Right lobe of liver (tissue), 6 donors: ENCODE data around the gene PRDM8. TPM values are rescaled to one million over a fixed set of nuclear protein-coding genes. Genes with fewer than 3 reads are reported as not detected.

Experiments
- ATAC-seq, 4 donors: fragments of 200-7000 bp; cut with Tn5 transposase; one replicate each; pipeline ENCODE4 v1.9.1; 2020; ENCODE audit warnings: mild to moderate bottlenecking in 4 of 4, moderate library complexity in 4 of 4
- DNase-seq, 3 donors: peaks; one replicate each; pipeline ENCODE4 v3.0.0-alpha.2; 2020
- H3K27ac ChIP-seq, 3 donors: fragments of 200-600 bp; one replicate each; pipeline ENCODE4 v1.8.0; 2022
- H3K27me3 ChIP-seq, 2 donors: fragments of 200-600 bp; one replicate each; pipeline ENCODE4 v1.8.0; 2022
- H3K36me3 ChIP-seq, 4 donors: fragments of 200-600 bp; sonication (generic) in 1 of 4; one replicate each; pipeline versions ENCODE4 v1.5.1 to v1.8.0; 2017 to 2022; ENCODE audit warnings: control low read depth in 1 of 4
- H3K4me1 ChIP-seq, 4 donors: fragments of 200-600 bp; sonication (generic) in 1 of 4; one replicate each; pipeline versions ENCODE4 v1.5.1 to v1.8.0; 2017 to 2022; ENCODE audit warnings: control low read depth in 1 of 4
- H3K4me3 ChIP-seq, 3 donors: fragments of 200-600 bp; one replicate each; pipeline ENCODE4 v1.8.0; 2022
- H3K9me3 ChIP-seq, 4 donors: fragments of 200-600 bp; sonication (generic) in 1 of 4; one replicate each; pipeline versions ENCODE4 v1.5.1 to v1.8.0; 2017 to 2022; ENCODE audit warnings: control low read depth in 1 of 4
- POLR2A ChIP-seq: fragments of 450-650 bp; IDR thresholded peaks from one replicate; pipeline ENCODE4 v1.6.1; 2017; ENCODE audit warnings: antibody characterized with exemption, mild to moderate bottlenecking
- WGBS: methylation state at CpG from one replicate; pipeline ENCODE4 v1.1.6; 2018; ENCODE audit warnings: low coverage, low lambda C conversion rate; ENCODE audit not compliant: insufficient coverage; ENCODE audit errors: missing lambda C conversion rate; 5-methylcytosine and 5-hydroxymethylcytosine counted together
- intact Hi-C, 2 donors: fragments of 100-400 bp; cut with DNase I; formaldehyde crosslinking; loops; one replicate each; pipeline versions ENCODE4 v1.11.2 to v1.14.1; 2022
- total RNA-seq, 6 experiments: library from RNA; depleted of rRNA in 2 of 6; stranded (reverse); fragments of >200 nt in 2 of 6; fragmentation: NEBNext Ultra II Directional in 3 of 6; extraction: Animal tissue kit (Norgen Biotek cat#: 25700) in 3 of 6; gene quantifications; one replicate each; pipeline versions ENCODE4 v1.1.0 to v1.2.4, GENCODE V29; 2016 to 2023
- TF ChIP-seq, protein P1 (sequence below), 4 donors: fragments of 200-600 bp in 3 of 4; fragments of 450-650 bp in 1 of 4; IDR thresholded peaks; one replicate each; pipeline versions ENCODE4 v1.5.1 to v1.8.0; 2016 to 2022; ENCODE audit warnings: antibody characterized with exemption in 4 of 4, mild to moderate bottlenecking in 2 of 4
- donor health status: DM: no; HTN: yes; CAD: no.
- donor health status: DM: no; HTN: no; CAD: no.
- donor health status: DM: no; HTN: no; CAD: no.
- donor health status: DM: no; HTN: yes; CAD: no.
- donor health status: DM: no; HTN: yes; CAD: no.

Gene PRDM8
- total RNA-seq, 6 experiments from 2014 or later, result 0.07 to 0.37 (median 0.12) TPM; not detected in 1

DNA sequence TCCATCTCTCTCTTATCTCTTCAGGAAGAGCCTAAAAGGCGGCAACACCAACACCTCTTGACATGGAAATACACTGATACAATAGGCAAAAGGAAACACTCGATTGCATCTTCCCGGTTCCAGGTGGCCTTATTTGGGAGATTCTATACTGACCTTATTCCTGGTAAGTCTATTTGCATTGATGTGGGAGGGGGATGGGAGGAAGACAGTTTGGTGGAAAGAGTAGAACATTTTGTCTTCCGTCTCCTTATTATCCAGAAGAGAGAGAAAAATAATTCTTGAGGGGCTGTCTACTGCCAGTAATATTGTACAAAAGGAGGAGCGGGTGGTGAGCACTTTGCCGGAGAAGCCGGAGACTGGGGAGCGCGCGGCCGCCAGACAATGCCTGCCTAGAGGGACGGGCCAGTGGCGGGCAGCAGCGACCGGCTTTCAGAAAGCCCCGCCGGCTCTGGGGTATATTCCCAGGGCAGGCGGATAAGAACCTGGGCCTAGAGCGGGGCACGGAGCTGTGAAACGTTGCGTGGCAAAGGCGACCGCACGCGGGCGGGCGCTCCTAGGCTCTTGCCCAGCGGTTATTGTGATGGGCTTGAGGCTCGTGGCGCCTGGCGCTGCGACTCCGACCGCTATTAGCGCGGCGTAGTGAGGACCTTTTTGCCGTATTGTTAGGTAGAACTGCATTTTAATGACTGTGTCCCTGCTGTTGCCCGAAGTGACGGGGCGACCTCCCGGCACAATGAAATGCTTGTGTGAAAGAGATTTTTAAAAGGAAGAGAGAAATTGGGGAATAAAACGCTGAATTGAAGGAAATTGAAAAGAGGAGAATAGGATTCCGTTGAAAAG lies 518 bp downstream of the PRDM8 start:
- H3K27me3 ChIP-seq, result peaks cover 6 to 28% of the 10 kb centered on the region in 2 donors
- TF ChIP-seq, protein P1, sequence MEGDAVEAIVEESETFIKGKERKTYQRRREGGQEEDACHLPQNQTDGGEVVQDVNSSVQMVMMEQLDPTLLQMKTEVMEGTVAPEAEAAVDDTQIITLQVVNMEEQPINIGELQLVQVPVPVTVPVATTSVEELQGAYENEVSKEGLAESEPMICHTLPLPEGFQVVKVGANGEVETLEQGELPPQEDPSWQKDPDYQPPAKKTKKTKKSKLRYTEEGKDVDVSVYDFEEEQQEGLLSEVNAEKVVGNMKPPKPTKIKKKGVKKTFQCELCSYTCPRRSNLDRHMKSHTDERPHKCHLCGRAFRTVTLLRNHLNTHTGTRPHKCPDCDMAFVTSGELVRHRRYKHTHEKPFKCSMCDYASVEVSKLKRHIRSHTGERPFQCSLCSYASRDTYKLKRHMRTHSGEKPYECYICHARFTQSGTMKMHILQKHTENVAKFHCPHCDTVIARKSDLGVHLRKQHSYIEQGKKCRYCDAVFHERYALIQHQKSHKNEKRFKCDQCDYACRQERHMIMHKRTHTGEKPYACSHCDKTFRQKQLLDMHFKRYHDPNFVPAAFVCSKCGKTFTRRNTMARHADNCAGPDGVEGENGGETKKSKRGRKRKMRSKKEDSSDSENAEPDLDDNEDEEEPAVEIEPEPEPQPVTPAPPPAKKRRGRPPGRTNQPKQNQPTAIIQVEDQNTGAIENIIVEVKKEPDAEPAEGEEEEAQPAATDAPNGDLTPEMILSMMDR (IDR thresholded peaks at IDR 0.05), result no peak
- no peak for TF ChIP-seq POLR2A
- WGBS, result 8% methylated on average over 28 of the region's 45 CpGs
- H3K4me3 ChIP-seq, result no peak overlapping the region
- H3K4me1 ChIP-seq, result peaks cover 0 to 9% (median 0%) of the 10 kb centered on the region in 4 donors
- intact Hi-C loops, result no loop called here
- H3K27ac ChIP-seq, result no peak overlapping the region
- no peaks in the 10 kb centered on the region for H3K36me3 ChIP-seq
- ATAC-seq, result no peak
- H3K9me3 ChIP-seq, result no peaks in the 10 kb centered on the region
- peak in 1 of 3 donors; percentile 56 for DNase-seq

DNA sequence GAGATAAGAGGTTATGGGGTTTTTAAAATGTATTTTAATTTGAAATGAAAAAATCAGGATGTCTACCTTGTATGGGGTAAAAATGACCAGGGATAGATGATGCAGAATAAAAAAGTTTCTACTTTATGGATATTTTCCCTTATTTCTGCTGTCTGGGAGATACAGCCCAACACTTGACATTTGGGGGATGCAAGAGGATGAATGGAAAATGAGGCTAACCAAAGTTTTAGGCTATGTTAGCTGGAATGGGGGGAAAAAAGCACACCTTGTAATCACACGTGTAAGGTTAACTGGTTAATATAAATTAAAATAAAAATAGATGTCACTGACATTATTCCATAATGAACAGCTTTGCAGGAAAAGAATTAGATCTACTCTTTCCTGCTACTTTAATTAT lies 1.1 kb downstream of the PRDM8 start:
- intact Hi-C loops, result no loop called here
- Histone ChIP-seq H3K36me3 (no peaks in the 10 kb centered on the region), H3K27me3 (peaks cover 6 to 33% of the 10 kb centered on the region in 2 donors), H3K4me3 (no peak overlapping the region), H3K9me3 (no peaks in the 10 kb centered on the region), H3K4me1 (peaks cover 0 to 9% (median 0%) of the 10 kb centered on the region in 4 donors), H3K27ac (no peak overlapping the region)
- ATAC-seq, result no peak
- 19% methylated on average over 1 of the region's 1 CpG for WGBS
- DNase-seq, result no peak
- no peak for TF ChIP-seq POLR2A
- TF ChIP-seq, protein P1 (IDR thresholded peaks at IDR 0.05), result no peak

DNA sequence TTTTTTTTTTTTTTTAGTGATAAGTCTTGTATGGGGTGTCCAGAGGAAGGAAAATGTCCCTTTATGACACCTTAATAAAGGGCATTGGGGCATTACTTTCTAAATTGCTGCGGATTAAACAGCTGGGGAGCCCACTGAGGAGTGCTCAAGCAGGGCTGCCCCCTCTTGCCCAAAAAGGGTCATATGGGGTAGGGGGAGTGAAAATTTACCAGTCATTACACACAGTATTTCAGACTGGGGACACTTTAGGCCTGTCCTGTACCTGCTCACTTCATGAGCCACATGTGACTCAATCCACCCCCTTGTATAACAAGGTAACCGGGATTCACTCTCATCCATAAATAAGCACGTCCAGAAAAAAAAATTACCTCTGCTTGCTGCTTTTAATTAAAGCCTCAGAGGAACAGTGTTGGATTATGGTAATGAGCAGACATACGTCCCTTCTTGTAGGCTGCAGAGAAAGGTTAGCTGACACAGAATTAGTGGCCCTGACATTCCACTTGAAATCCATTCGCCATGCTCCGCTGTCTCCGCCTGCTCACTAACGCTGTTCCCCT lies 1.8 kb downstream of the PRDM8 start:
- ATAC-seq (no peak), DNase-seq (no peak)
- TF ChIP-seq POLR2A, result no peak
- TF ChIP-seq, protein P1 (IDR thresholded peaks at IDR 0.05), result no peak
- Histone ChIP-seq H3K4me1 (peaks cover 0 to 9% (median 0%) of the 10 kb centered on the region in 4 donors), H3K27me3 (peaks cover 6 to 32% of the 10 kb centered on the region in 2 donors), H3K36me3 (no peaks in the 10 kb centered on the region), H3K4me3 (no peak overlapping the region), H3K9me3 (no peaks in the 10 kb centered on the region), H3K27ac (no peak overlapping the region)
- 35% methylated on average over 8 of the region's 8 CpGs for WGBS
- intact Hi-C loops, result no loop called here

DNA sequence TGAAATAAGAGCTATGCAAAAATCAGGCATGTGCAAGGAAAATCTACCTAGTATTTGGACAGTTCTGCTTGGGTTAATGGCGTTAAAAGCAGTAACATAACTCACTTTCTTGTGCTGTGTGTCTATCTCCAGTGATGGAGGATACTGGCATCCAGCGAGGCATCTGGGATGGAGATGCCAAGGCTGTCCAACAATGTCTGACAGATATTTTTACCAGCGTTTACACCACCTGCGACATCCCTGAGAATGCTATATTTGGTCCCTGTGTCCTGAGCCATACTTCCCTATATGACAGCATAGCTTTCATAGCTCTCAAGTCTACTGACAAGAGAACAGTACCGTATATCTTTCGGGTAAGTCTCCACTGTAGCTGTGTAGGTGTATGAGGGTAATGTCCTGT lies 2.6 kb downstream of the PRDM8 start:
- Histone ChIP-seq H3K27me3 (peaks cover 6 to 23% of the 10 kb centered on the region in 2 donors), H3K4me1 (peaks cover 0 to 9% (median 0%) of the 10 kb centered on the region in 4 donors), H3K36me3 (no peaks in the 10 kb centered on the region), H3K9me3 (no peaks in the 10 kb centered on the region), H3K4me3 (no peak overlapping the region), H3K27ac (no peak overlapping the region)
- intact Hi-C loops, result no loop called here
- WGBS, result 33% methylated on average over 6 of the region's 6 CpGs
- no peak for ATAC-seq
- DNase-seq, result no peak
- TF ChIP-seq, protein P1 (IDR thresholded peaks at IDR 0.05), result no peak
- TF ChIP-seq POLR2A, result no peak
